Coronary artery (tissue), 2 donors: ENCODE measurements around the gene TDP1.

Experiments used
- DNase-seq: peaks from one replicate; pipeline ENCODE4 v3.0.0-alpha.2; 2017; ENCODE audit warnings: low spot score
- H3K27ac ChIP-seq, 2 donors: fragments of 200-600 bp; sonication (generic); one replicate each; pipeline ENCODE4 v1.5.1; 2016 to 2019
- H3K4me3 ChIP-seq: fragments of 200-600 bp; sonication (generic); 2 replicates; pipeline ENCODE4 v1.5.1; 2016; ENCODE audit warnings: mild to moderate bottlenecking, moderate library complexity
- TF ChIP-seq, protein P1 (sequence below): fragments of 200-600 bp; sonication (generic); IDR thresholded peaks from one replicate; pipeline ENCODE4 v1.5.1; 2019; ENCODE audit warnings: antibody characterized with exemption

TDP1 gene

DNA sequence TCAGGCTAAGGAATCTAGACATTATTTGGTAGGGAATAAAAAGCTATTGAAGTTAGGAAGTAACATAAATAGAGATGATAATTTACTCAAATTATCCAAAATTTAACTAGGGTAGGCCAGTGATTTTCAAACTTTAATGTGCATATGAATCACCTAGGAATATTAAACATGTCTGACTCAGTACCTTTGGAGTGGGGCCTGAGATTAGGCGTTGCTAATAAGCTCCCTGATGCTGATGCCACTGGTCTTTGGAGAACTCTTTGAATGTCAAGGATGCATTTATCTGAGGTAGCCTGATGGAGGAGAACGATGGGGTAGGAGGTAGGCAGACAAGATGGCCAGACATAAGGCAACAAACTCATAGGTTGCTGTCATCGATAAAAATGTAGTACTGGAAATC is 34.4 kb upstream of the TDP1 start:
- TF ChIP-seq, protein P1, sequence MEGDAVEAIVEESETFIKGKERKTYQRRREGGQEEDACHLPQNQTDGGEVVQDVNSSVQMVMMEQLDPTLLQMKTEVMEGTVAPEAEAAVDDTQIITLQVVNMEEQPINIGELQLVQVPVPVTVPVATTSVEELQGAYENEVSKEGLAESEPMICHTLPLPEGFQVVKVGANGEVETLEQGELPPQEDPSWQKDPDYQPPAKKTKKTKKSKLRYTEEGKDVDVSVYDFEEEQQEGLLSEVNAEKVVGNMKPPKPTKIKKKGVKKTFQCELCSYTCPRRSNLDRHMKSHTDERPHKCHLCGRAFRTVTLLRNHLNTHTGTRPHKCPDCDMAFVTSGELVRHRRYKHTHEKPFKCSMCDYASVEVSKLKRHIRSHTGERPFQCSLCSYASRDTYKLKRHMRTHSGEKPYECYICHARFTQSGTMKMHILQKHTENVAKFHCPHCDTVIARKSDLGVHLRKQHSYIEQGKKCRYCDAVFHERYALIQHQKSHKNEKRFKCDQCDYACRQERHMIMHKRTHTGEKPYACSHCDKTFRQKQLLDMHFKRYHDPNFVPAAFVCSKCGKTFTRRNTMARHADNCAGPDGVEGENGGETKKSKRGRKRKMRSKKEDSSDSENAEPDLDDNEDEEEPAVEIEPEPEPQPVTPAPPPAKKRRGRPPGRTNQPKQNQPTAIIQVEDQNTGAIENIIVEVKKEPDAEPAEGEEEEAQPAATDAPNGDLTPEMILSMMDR, result no peak
- no peak overlapping the region for H3K4me3 ChIP-seq
- no peak for DNase-seq
- no peak overlapping the region for H3K27ac ChIP-seq

DNA sequence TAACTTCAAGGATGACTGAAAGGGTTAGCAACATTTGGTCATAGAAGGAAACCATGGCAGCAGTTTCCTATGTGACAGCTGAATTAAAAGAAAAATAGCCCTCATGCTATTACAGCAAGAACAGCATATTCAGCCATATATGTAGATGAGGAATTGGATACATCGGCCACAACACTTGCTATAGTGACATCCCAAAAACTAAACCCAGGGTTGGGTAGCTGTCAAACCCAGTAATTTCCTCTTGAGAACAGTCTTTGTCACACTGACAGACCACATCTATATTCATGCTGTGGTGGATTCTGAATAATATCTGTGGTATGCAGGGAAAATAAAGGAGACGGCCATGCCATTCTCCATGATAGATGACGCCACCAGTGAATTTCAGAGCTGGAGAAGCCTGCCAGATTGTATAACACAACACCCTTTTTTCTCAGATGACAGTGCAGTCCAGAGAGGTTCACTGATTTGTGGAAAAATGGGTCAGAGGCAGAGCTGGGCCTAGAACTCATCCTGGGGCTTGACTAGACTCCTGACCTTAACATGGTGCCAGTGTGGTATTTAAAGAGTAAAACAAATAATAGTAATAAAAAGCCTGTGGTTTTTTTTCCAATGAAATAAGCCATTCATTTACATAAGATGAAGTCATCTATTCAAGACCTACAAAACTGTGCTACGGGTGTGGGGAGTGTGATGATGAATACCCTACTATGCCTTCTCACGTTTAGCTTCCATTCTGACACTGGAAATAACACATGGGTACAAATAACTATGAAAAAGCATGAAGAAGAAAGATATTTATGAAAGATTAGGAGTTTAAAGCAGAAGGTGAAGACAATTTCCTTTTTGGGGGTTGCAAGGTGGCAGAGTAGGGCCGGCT is 33.5 kb upstream of the TDP1 start:
- TF ChIP-seq, protein P1, result no peak
- Histone ChIP-seq H3K4me3 (no peak overlapping the region), H3K27ac (no peak overlapping the region)
- DNase-seq, result no peak

DNA sequence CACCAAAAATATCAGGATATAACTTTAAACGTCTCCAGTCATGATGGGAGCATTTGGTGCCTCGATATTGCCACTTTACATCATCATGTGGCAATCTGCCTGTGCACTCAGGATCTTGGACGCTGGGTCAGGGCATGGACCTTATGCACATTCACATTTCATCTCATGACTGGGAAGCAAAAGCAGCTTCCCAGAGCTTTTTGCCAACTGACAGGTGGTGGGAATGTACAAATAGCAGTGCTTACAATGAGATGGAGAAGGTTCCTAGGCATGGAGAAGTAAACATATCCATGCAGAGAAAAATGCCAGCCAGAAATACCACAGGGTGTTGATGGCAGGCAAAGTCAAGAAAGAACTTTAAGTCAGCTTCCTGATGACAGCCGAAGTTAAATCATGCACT is 31.5 kb upstream of the TDP1 start:
- no peak for DNase-seq
- no peak overlapping the region for H3K27ac ChIP-seq
- H3K4me3 ChIP-seq, result no peak overlapping the region
- TF ChIP-seq, protein P1, result no peak

DNA sequence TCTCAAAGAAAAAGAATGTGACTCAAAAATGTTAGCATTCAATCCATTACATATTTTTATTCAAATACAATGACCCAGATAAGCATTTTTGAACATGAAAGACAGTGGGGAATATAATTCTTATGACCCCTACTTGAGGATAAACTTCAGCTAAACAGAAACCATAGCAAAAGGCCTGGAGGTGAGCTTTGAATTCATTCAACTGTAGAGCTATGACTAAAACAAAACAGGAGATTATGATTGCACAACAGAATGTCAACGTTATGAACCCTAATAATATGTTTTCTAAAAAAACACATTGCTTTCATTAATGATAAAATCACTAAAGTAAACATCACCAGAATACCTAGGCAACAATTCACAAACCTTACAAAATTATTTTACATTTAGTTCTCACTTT is 29.0 kb upstream of the TDP1 start:
- H3K4me3 ChIP-seq, result no peak overlapping the region
- DNase-seq, result no peak
- TF ChIP-seq, protein P1, result no peak
- no peak overlapping the region for H3K27ac ChIP-seq

DNA sequence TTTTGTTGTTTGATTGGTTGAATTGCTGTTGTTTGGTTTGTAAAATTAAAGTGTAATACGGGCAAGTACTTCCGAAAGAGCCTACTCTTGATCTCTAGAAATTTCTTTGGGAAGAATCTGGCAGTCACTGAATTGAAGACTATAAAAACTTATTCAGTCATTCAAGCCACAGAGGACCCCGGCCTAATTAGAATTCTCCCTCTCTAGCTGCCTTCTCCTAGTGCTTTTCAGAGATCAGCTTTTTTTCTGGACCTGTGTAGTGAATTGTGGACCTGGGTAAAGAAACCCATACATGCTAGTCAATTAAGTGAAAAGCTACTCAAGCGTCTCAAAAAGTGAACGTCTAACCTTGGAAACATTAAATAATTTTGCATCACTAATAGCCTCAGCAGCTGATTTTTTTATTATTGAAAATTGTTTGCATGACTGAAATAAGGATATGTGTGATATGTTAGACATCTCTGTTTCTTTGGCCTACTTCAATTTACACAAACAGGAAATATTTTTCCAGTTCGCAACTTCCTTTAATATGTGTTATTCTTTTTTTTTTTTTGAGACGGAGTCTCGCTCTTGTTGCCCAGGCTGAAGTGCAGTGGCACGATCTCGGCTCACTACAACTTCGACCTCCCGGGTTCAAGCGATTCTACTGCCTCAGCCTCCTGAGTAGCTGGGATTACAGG is 28.4 kb upstream of the TDP1 start:
- DNase-seq, result no peak
- no peak overlapping the region for H3K4me3 ChIP-seq
- TF ChIP-seq, protein P1, result no peak
- H3K27ac ChIP-seq, result no peak overlapping the region

DNA sequence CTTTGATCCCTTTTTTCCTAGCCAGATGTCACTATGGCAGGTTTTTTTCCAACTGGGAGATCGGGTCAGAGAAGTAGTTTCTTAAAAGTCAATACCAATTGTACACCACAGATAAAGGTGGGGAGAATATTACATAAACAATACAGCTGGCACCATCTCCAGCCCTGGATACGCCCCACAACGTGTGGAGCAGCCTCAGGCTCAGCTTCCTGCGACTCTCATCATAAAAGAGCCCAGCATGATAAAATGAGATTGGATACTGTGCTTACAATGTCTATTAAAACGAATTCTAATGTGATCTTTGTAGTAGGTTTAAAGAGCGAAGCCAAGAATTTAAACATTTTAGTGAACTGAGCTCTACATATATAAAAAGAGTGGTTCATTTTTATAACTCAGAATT is 22.7 kb upstream of the TDP1 start:
- Histone ChIP-seq H3K27ac (no peak overlapping the region), H3K4me3 (no peak overlapping the region)
- TF ChIP-seq, protein P1, result no peak
- DNase-seq, result no peak
